ENCODE measurements around the gene SLC6A12. TPM values are rescaled to one million over a fixed set of nuclear protein-coding genes. Genes with fewer than 3 reads are reported as not detected.
"Not testable (repeated sequence)": the region's sequence is repeated elsewhere in the genome, so short reads cannot be mapped to it uniquely, and the experiment has no call there.

The SLC6A12 gene
- total RNA-seq, 1 donor from 2014 or later, result 1.4 TPM

- no peaks in the 10 kb centered on the region for H3K27me3 ChIP-seq
- intact Hi-C loops (cut with DNase I), result no loop called here
- peaks cover 0 to 12% of the 10 kb centered on the region in 2 donors for H3K9me3 ChIP-seq
- no peak for DNase-seq (ENCODE audit: low spot score in 2 of 2)
- no peak overlapping the region for H3K27ac ChIP-seq
- no peaks in the 10 kb centered on the region for H3K4me1 ChIP-seq
- H3K4me3 ChIP-seq, result no peak overlapping the region
- no peak for TF ChIP-seq CTCF (IDR thresholded peaks at IDR 0.05)
- H3K36me3 ChIP-seq, result no peaks in the 10 kb centered on the region
Measured at GRCh38 chr12:238736-239398, 24.9 kb upstream of the SLC6A12 start.

GRCh38 chr12:238116-238515, 24.2 kb upstream of the SLC6A12 start:
- no peak for DNase-seq (ENCODE audit: low spot score in 2 of 2)
- H3K9me3 ChIP-seq, result peaks cover 0 to 12% of the 10 kb centered on the region in 2 donors
- no peak for TF ChIP-seq CTCF (IDR thresholded peaks at IDR 0.05)
- H3K36me3 ChIP-seq, result no peaks in the 10 kb centered on the region
- intact Hi-C loops (cut with DNase I), result no loop called here
- H3K4me3 ChIP-seq, result no peak overlapping the region
- H3K27me3 ChIP-seq, result no peaks in the 10 kb centered on the region
- H3K27ac ChIP-seq, result no peak overlapping the region
- no peaks in the 10 kb centered on the region for H3K4me1 ChIP-seq

GRCh38 chr12:237026-237815, 23.3 kb upstream of the SLC6A12 start:
- H3K27ac ChIP-seq, result no peak overlapping the region
- intact Hi-C loops (cut with DNase I), result no loop called here
- H3K9me3 ChIP-seq, result peaks cover 0 to 12% of the 10 kb centered on the region in 2 donors
- no peak for TF ChIP-seq CTCF (IDR thresholded peaks at IDR 0.05)
- H3K36me3 ChIP-seq, result no peaks in the 10 kb centered on the region
- no peak overlapping the region for H3K4me3 ChIP-seq
- no peaks in the 10 kb centered on the region for H3K27me3 ChIP-seq
- H3K4me1 ChIP-seq, result no peaks in the 10 kb centered on the region
- peak in 1 of 2 donors; percentile 33 for DNase-seq (ENCODE audit: low spot score in 2 of 2)

GRCh38 chr12:236445-236844, 22.5 kb upstream of the SLC6A12 start:
- Histone ChIP-seq H3K27me3 (no peaks in the 10 kb centered on the region), H3K4me1 (no peaks in the 10 kb centered on the region), H3K36me3 (no peaks in the 10 kb centered on the region), H3K27ac (no peak overlapping the region), H3K4me3 (no peak overlapping the region), H3K9me3 (peaks cover 0 to 12% of the 10 kb centered on the region in 2 donors)
- no peak for DNase-seq (ENCODE audit: low spot score in 2 of 2)
- intact Hi-C loops (cut with DNase I), result no loop called here
- no peak for TF ChIP-seq CTCF (IDR thresholded peaks at IDR 0.05)

- H3K4me3 ChIP-seq; H3K27me3 ChIP-seq; H3K4me1 ChIP-seq; DNase-seq (ENCODE audit: low spot score in 2 of 2); H3K36me3 ChIP-seq; intact Hi-C loops (cut with DNase I); H3K27ac ChIP-seq: not testable (repeated sequence)
- H3K9me3 ChIP-seq, result peaks cover 0 to 12% of the 10 kb centered on the region in 2 donors
Measured at GRCh38 chr12:235967-236366, 22.0 kb upstream of the SLC6A12 start.

GRCh38 chr12:234891-235415, 21.0 kb upstream of the SLC6A12 start:
- Histone ChIP-seq H3K4me3 (no peak overlapping the region), H3K4me1 (no peaks in the 10 kb centered on the region), H3K27ac (no peak overlapping the region), H3K9me3 (peaks cover 0 to 12% of the 10 kb centered on the region in 2 donors), H3K36me3 (no peaks in the 10 kb centered on the region), H3K27me3 (no peaks in the 10 kb centered on the region)
- no peak for TF ChIP-seq CTCF (IDR thresholded peaks at IDR 0.05)
- peak in 1 of 2 donors; percentile 53 for DNase-seq (ENCODE audit: low spot score in 2 of 2)
- intact Hi-C loops (cut with DNase I), result no loop called here

All from ascending aorta (tissue), 2 donors.